MM.1S (cell line): Measurements from ENCODE around the gene GPRIN1.

Experiments used
- CTCF ChIP-seq: fragments of 300-600 bp; sonication (generic); IDR thresholded peaks from 2 replicates; pipeline ENCODE4 v1.5.1; 2016; ENCODE audit warnings: antibody characterized with exemption, low read length, mixed read lengths
- EZH2 ChIP-seq: fragments of 300-600 bp; sonication (generic); optimal IDR thresholded peaks from 2 replicates; pipeline ENCODE3; 2017; ENCODE audit warnings: low read depth, mild to moderate bottlenecking, antibody characterized with exemption, low read length, mixed read lengths
- EZH2phosphoT487 ChIP-seq: fragments of 300-600 bp; sonication (generic); IDR thresholded peaks from 2 replicates; pipeline ENCODE4 v1.6.1; 2018; ENCODE audit warnings: antibody characterized with exemption, low read length

GRCh38 chr5:176614805-176615478 is 5.0 kb upstream of the GPRIN1 start:
- TF ChIP-seq CTCF (no peak), EZH2 (no peak), EZH2phosphoT487 (no peak)
